Measurements from ENCODE around the gene MYZAP.

DNA sequence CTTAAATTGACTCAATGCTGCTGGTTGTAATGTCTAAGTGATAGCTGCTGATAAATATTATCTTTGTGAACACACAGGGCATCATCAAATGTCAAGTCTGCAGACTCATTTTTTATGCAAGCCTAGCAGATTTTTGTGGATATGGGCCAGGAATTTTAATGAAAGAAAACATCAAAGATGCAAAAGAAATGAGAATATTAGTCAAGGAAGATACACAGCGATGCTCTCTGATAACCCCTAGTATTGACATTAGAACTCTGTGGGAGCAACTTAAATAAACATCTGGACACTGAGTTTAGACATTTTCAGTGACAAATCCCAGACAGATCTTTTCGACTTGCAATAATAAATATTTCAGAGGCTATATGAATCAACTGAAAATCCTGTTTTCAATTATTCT is 143.2 kb downstream of the MYZAP start:
- TF ChIP-seq, protein P1, sequence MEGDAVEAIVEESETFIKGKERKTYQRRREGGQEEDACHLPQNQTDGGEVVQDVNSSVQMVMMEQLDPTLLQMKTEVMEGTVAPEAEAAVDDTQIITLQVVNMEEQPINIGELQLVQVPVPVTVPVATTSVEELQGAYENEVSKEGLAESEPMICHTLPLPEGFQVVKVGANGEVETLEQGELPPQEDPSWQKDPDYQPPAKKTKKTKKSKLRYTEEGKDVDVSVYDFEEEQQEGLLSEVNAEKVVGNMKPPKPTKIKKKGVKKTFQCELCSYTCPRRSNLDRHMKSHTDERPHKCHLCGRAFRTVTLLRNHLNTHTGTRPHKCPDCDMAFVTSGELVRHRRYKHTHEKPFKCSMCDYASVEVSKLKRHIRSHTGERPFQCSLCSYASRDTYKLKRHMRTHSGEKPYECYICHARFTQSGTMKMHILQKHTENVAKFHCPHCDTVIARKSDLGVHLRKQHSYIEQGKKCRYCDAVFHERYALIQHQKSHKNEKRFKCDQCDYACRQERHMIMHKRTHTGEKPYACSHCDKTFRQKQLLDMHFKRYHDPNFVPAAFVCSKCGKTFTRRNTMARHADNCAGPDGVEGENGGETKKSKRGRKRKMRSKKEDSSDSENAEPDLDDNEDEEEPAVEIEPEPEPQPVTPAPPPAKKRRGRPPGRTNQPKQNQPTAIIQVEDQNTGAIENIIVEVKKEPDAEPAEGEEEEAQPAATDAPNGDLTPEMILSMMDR (IDR thresholded peaks at IDR 0.05) = no peak
- no peak for TF ChIP-seq POLR2AphosphoS5 (IDR thresholded peaks at IDR 0.05)
- TF ChIP-seq POLR2A (IDR thresholded peaks at IDR 0.05) = no peak
